K562 (cell line): ENCODE data around the gene STAT6. TPM values are rescaled to one million over a fixed set of nuclear protein-coding genes. Genes with fewer than 3 reads are reported as not detected.

Source experiments
- CREBBP ChIP-seq: IDR thresholded peaks from one replicate; pipeline ENCODE4 v1.6.1; 2012; ENCODE audit warnings: low read depth, mild to moderate bottlenecking, control low read depth, inconsistent platforms, low read length
- MAZ ChIP-seq, 2 experiments: fragments of 450-650 bp in 1 of 2; sonication (generic) in 1 of 2; formaldehyde crosslinking; IDR thresholded peaks in 1 of 2; conservative IDR thresholded peaks in 1 of 2; 2 replicates each; pipeline versions ENCODE4 v1.4.0 to v1.5.0; 2020; ENCODE audit warnings: mild to moderate bottlenecking in 1 of 2, missing genetic modification reagents in 1 of 2
- polyA plus RNA-seq, 8 experiments: library from polyadenylated mRNA; depleted of rRNA in 4 of 8; stranded (reverse) in 5 of 8; unstranded in 3 of 8; fragments of >200 nt; fragmentation: Nextera tagmentation in 2 of 8; fragmentation: Illumina TruSeq in 1 of 8; extraction: Ambion mirVana in 2 of 8; extraction: Trizol in 1 of 8; gene quantifications; 2 replicates each; pipeline versions ENCODE4 v1.2.1 to v1.2.3, GENCODE V29; 2011 to 2014; ENCODE audit warnings: inconsistent platforms in 1 of 8, missing spikeins in 1 of 8
- total RNA-seq, 7 experiments: library from RNA; depleted of rRNA in 6 of 7; stranded (reverse); fragments of >200 nt in 6 of 7; fragmentation: Illumina TruSeq in 2 of 7; extraction: Trizol in 2 of 7; gene quantifications; 2 replicates each; pipeline versions ENCODE4 v1.2.1 to v1.2.3, GENCODE V29; 2011 to 2021; ENCODE audit warnings: low replicate concordance in 1 of 7
- TF ChIP-seq, protein P1 (sequence below): fragments of 250-450 bp; sonication (Bioruptor Pico); IDR thresholded peaks from 2 replicates; pipeline ENCODE4 v1.4.0; 2020; ENCODE audit warnings: mild to moderate bottlenecking, moderate library complexity
- TF ChIP-seq, protein P2 (sequence below), 2 experiments: fragments of 450-650 bp; IDR thresholded peaks; 2 replicates each; pipeline ENCODE4 v1.6.1; 2016; ENCODE audit warnings: mild to moderate bottlenecking in 2 of 2, borderline replicate concordance in 1 of 2, low read depth in 1 of 2, moderate library complexity in 1 of 2

Gene STAT6
- total and polyA plus RNA-seq, 9 of the 15 experiments (the other 6 are each of a cell fraction or from before 2014, with no cell fraction given): 2.4 to 49.5 (median 26.5) TPM

GRCh38 chr12:57072661-57073060 lies 38.5 kb downstream of the STAT6 start (continued):
- TF ChIP-seq, protein P1, sequence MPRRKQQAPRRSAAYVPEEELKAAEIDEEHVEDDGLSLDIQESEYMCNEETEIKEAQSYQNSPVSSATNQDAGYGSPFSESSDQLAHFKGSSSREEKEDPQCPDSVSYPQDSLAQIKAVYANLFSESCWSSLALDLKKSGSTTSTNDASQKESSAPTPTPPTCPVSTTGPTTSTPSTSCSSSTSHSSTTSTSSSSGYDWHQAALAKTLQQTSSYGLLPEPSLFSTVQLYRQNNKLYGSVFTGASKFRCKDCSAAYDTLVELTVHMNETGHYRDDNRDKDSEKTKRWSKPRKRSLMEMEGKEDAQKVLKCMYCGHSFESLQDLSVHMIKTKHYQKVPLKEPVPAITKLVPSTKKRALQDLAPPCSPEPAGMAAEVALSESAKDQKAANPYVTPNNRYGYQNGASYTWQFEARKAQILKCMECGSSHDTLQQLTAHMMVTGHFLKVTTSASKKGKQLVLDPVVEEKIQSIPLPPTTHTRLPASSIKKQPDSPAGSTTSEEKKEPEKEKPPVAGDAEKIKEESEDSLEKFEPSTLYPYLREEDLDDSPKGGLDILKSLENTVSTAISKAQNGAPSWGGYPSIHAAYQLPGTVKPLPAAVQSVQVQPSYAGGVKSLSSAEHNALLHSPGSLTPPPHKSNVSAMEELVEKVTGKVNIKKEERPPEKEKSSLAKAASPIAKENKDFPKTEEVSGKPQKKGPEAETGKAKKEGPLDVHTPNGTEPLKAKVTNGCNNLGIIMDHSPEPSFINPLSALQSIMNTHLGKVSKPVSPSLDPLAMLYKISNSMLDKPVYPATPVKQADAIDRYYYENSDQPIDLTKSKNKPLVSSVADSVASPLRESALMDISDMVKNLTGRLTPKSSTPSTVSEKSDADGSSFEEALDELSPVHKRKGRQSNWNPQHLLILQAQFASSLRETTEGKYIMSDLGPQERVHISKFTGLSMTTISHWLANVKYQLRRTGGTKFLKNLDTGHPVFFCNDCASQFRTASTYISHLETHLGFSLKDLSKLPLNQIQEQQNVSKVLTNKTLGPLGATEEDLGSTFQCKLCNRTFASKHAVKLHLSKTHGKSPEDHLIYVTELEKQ (CRISPR knock-in tag): no peak
- TF ChIP-seq CREBBP: no peak
- TF ChIP-seq MAZ (CRISPR knock-in tag; conservative IDR thresholded peaks at IDR 0.05 in 1 of 2, IDR thresholded peaks at IDR 0.05 in 1 of 2): no peak
- TF ChIP-seq, protein P2, sequence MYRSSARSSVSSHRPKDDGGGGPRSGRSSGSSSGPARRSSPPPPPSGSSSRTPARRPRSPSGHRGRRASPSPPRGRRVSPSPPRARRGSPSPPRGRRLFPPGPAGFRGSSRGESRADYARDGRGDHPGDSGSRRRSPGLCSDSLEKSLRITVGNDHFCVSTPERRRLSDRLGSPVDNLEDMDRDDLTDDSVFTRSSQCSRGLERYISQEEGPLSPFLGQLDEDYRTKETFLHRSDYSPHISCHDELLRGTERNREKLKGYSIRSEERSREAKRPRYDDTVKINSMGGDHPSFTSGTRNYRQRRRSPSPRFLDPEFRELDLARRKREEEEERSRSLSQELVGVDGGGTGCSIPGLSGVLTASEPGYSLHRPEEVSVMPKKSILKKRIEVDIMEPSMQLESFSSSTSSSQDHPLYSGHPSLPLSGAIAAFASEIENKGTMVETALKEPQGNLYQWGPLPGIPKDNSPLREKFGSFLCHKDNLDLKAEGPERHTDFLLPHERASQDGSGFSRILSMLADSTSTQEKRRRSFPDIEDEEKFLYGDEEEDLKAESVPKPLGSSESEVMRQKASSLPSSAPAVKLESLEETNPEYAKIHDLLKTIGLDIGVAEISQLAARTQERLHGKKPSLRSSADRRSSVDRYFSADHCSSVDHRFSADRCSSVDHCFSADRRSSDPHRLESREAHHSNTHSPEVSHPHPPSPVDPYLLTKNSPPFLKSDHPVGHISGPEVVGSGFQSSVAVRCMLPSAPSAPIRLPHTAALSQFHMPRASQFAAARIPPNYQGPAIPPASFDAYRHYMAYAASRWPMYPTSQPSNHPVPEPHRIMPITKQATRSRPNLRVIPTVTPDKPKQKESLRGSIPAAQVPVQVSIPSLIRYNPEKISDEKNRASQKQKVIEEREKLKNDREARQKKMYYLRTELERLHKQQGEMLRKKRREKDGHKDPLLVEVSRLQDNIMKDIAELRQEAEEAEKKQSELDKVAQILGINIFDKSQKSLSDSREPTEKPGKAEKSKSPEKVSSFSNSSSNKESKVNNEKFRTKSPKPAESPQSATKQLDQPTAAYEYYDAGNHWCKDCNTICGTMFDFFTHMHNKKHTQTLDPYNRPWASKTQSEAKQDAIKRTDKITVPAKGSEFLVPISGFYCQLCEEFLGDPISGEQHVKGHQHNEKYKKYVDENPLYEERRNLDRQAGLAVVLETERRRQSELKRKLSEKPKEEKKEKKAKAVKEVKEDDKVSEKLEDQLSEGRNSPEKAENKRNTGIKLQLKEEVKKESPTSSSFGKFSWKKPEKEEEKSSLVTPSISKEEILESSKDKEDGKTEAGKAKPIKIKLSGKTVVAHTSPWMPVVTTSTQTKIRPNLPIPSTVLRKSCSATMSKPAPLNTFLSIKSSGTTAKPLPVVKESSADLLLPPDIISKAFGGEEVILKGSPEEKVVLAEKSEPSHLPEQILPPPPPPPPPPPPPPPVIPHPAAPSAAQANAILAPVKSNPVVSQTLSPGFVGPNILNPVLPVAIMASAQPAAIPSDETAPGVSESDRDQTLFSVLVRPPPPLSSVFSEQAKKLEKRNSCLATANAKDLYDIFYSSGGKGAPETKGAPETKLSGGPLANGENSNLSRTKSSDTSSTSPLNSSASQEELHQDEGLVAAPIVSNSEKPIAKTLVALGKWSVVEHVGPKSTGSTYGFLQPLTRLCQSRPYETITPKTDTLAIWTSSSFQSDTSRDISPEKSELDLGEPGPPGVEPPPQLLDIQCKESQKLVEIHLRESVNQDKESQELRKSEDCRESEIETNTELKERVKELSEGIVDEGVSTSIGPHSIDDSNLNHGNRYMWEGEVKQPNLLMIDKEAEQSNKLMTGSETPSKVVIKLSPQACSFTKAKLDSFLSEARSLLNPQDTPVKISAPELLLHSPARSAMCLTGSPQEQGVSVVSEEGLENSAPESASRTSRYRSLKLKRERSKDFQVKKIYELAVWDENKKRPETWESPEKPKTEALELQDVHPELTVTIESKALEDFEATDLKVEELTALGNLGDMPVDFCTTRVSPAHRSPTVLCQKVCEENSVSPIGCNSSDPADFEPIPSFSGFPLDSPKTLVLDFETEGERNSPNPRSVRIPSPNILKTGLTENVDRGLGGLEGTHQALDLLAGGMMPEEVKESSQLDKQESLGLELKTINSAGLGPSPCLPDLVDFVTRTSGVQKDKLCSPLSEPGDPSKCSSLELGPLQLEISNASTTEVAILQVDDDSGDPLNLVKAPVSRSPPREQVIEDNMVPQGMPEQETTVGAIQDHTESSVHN (IDR thresholded peaks at IDR 0.05; ENCODE audit: borderline replicate concordance in 1 of 2, low read depth in 1 of 2): no peak
